ENCODE results near the gene BCAS3. TPM values are rescaled to one million over a fixed set of nuclear protein-coding genes. Genes with fewer than 3 reads are reported as not detected.
"Not testable (repeated sequence)": the region's sequence is repeated elsewhere in the genome, so short reads cannot be mapped to it uniquely, and the experiment has no call there.

The BCAS3 gene
- total RNA-seq, 2 experiments from 2014 or later: 20.1 to 31.8 TPM

- H3K4me1 ChIP-seq (ENCODE audit: insufficient read depth, low read length): no peaks in the 10 kb centered on the region
- DNase-seq (no peak), ATAC-seq (ENCODE audit: poor library complexity) (no peak)
- POLR2A ChIA-PET: no interaction called here
- CTCF ChIA-PET: no interaction called here
- no peak overlapping the region for H3K4me3 ChIP-seq (ENCODE audit: low read length)
- H3K27me3 Mint-ChIP-seq: no peaks in the 10 kb centered on the region
- H3K27ac Mint-ChIP-seq: no peak overlapping the region
- intact Hi-C loops (cut with DNase I, micrococcal nuclease): no loop called here
- no peaks in the 10 kb centered on the region for H3K4me1 Mint-ChIP-seq (ENCODE audit: low read depth)
- peaks cover 6% of the 10 kb centered on the region for H3K9me3 Mint-ChIP-seq
- no peak overlapping the region for H3K4me3 Mint-ChIP-seq
- no peaks in the 10 kb centered on the region for H3K27me3 ChIP-seq (ENCODE audit: control insufficient read depth in 1 of 2, insufficient read depth in 2 of 2, low read length in 2 of 2)
- H3K36me3 ChIP-seq (ENCODE audit: insufficient read depth, low read length): no peaks in the 10 kb centered on the region
- peaks cover 35% of the 10 kb centered on the region for H3K36me3 Mint-ChIP-seq (ENCODE audit: low read depth)
- no peak overlapping the region for H3K27ac ChIP-seq (ENCODE audit: low read depth in 1 of 2, low read length in 2 of 2)
- TF ChIP-seq, protein P1, sequence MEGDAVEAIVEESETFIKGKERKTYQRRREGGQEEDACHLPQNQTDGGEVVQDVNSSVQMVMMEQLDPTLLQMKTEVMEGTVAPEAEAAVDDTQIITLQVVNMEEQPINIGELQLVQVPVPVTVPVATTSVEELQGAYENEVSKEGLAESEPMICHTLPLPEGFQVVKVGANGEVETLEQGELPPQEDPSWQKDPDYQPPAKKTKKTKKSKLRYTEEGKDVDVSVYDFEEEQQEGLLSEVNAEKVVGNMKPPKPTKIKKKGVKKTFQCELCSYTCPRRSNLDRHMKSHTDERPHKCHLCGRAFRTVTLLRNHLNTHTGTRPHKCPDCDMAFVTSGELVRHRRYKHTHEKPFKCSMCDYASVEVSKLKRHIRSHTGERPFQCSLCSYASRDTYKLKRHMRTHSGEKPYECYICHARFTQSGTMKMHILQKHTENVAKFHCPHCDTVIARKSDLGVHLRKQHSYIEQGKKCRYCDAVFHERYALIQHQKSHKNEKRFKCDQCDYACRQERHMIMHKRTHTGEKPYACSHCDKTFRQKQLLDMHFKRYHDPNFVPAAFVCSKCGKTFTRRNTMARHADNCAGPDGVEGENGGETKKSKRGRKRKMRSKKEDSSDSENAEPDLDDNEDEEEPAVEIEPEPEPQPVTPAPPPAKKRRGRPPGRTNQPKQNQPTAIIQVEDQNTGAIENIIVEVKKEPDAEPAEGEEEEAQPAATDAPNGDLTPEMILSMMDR (IDR thresholded peaks at IDR 0.05): no peak
- H3K9me3 ChIP-seq (ENCODE audit: control insufficient read depth in 1 of 2, insufficient read depth in 1 of 2, low read length in 2 of 2): no peaks in the 10 kb centered on the region
These were observed 75.4 kb downstream of the BCAS3 start for GRCh38 chr17:60752873-60753577.

GRCh38 chr17:60754057-60754604 is 76.5 kb downstream of the BCAS3 start:
- ChIA-PET CTCF (no interaction called here), POLR2A (no interaction called here)
- H3K4me3 ChIP-seq (ENCODE audit: low read length): no peak overlapping the region
- Mint-ChIP-seq H3K4me3 (no peak overlapping the region), H3K4me1 (ENCODE audit: low read depth) (no peaks in the 10 kb centered on the region), H3K36me3 (ENCODE audit: low read depth) (peaks cover 32% of the 10 kb centered on the region), H3K27me3 (no peaks in the 10 kb centered on the region), H3K9me3 (peaks cover 7% of the 10 kb centered on the region), H3K27ac (no peak overlapping the region)
- H3K9me3 ChIP-seq (ENCODE audit: control insufficient read depth in 1 of 2, insufficient read depth in 1 of 2, low read length in 2 of 2): no peaks in the 10 kb centered on the region
- DNase-seq (no peak), ATAC-seq (ENCODE audit: poor library complexity) (no peak)
- no peaks in the 10 kb centered on the region for H3K27me3 ChIP-seq (ENCODE audit: control insufficient read depth in 1 of 2, insufficient read depth in 2 of 2, low read length in 2 of 2)
- intact Hi-C loops (cut with DNase I, micrococcal nuclease): no loop called here
- no peaks in the 10 kb centered on the region for H3K36me3 ChIP-seq (ENCODE audit: insufficient read depth, low read length)
- no peaks in the 10 kb centered on the region for H3K4me1 ChIP-seq (ENCODE audit: insufficient read depth, low read length)
- TF ChIP-seq, protein P1 (IDR thresholded peaks at IDR 0.05): no peak
- no peak overlapping the region for H3K27ac ChIP-seq (ENCODE audit: low read depth in 1 of 2, low read length in 2 of 2)

DNA sequence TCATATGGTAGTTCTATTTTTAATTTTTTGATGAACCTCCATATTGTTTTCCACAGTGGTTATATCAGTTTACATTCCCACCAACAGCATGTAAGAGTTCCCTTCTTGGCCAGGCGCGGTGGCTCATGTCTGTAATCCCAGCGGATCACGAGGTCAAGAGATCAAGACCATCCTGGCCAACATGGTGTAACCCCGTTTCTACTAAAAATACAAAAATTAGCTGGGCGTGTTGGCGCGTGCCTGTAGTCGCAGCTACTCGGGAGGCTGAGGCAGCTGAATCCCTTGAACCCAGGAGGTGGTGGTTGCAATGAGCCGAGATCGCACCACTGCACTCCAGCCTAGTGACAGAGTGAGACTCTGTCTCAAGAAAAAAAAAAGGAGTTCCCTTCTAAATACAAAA is 79.1 kb downstream of the BCAS3 start:
- peaks cover 36% of the 10 kb centered on the region for H3K36me3 Mint-ChIP-seq (ENCODE audit: low read depth)
- H3K27ac ChIP-seq (ENCODE audit: low read depth in 1 of 2, low read length in 2 of 2); H3K27me3 ChIP-seq (ENCODE audit: control insufficient read depth in 1 of 2, insufficient read depth in 2 of 2, low read length in 2 of 2); H3K4me3 Mint-ChIP-seq; H3K9me3 Mint-ChIP-seq; H3K4me1 ChIP-seq (ENCODE audit: insufficient read depth, low read length); H3K36me3 ChIP-seq (ENCODE audit: insufficient read depth, low read length); H3K4me3 ChIP-seq (ENCODE audit: low read length); H3K27me3 Mint-ChIP-seq; DNase-seq; ATAC-seq (ENCODE audit: poor library complexity); intact Hi-C loops (cut with DNase I, micrococcal nuclease); H3K9me3 ChIP-seq (ENCODE audit: control insufficient read depth in 1 of 2, insufficient read depth in 1 of 2, low read length in 2 of 2); H3K27ac Mint-ChIP-seq; POLR2A ChIA-PET; H3K4me1 Mint-ChIP-seq (ENCODE audit: low read depth): not testable (repeated sequence)
- CTCF ChIA-PET: interaction anchor here (0.7 kb wide), 1 partner anchor 254 kb away, joined by 3 read pairs; no protein-coding TSS in a partner anchor
